Measurements from ENCODE around the gene SYP. TPM values are rescaled to one million over a fixed set of nuclear protein-coding genes. Genes with fewer than 3 reads are reported as not detected.
"Not testable (repeated sequence)": the region's sequence is repeated elsewhere in the genome, so short reads cannot be mapped to it uniquely, and the experiment has no call there.

SYP gene
- total RNA-seq, 8 experiments from 2014 or later, result 0.92 to 144 (median 71.8) TPM

GRCh38 chrX:49183701-49184281, 16.2 kb downstream of the SYP start:
- Histone ChIP-seq H3K27ac (peak overlapping the region in 1 of 2 donors; percentile 60), H3K4me1 (replicated peaks in 1 of 2) (peaks cover 21 to 26% of the 10 kb centered on the region in 2 donors), H3K4me3 (no peak overlapping the region)
- 82 to 100% methylated on average over 1 to 8 of the region's 18 CpGs; no CpG with 5 or more reads in 8 of the 10 experiments for WGBS, 10 experiments
- no peak for ATAC-seq (replicated peaks in 6 of 8)
- in situ Hi-C loops (cut with MboI; ENCODE audit: low pct_unique_long_range_greater_than_20kb in 2 of 9, low sequenced_read_pairs in 9 of 9, unreplicated experiment in 9 of 9), result no loop called here

GRCh38 chrX:49179358-49179757, 20.6 kb downstream of the SYP start:
- ATAC-seq (replicated peaks in 6 of 8), result no peak
- 40% methylated on average over 1 of the region's 2 CpGs; no CpG with 5 or more reads in 9 of the 10 experiments for WGBS, 10 experiments
- H3K4me3 ChIP-seq, result no peak overlapping the region
- no peak overlapping the region for H3K27ac ChIP-seq
- in situ Hi-C loops (cut with MboI; ENCODE audit: low pct_unique_long_range_greater_than_20kb in 2 of 9, low sequenced_read_pairs in 9 of 9, unreplicated experiment in 9 of 9), result no loop called here
- no peaks in the 10 kb centered on the region for H3K4me1 ChIP-seq (replicated peaks in 1 of 2)

GRCh38 chrX:49178537-49178936, 21.5 kb downstream of the SYP start:
- no peak overlapping the region for H3K27ac ChIP-seq
- ATAC-seq (replicated peaks in 6 of 8), result no peak
- no peak overlapping the region for H3K4me3 ChIP-seq
- in situ Hi-C loops (cut with MboI; ENCODE audit: low pct_unique_long_range_greater_than_20kb in 2 of 9, low sequenced_read_pairs in 9 of 9, unreplicated experiment in 9 of 9), result no loop called here
- no peaks in the 10 kb centered on the region for H3K4me1 ChIP-seq (replicated peaks in 1 of 2)
- no CpG with 5 or more reads among the region's 3 CpGs for WGBS, 10 experiments

GRCh38 chrX:49177873-49178480, 22.0 kb downstream of the SYP start:
- Histone ChIP-seq H3K27ac (no peak overlapping the region), H3K4me1 (replicated peaks in 1 of 2) (peaks cover 0 to 1% of the 10 kb centered on the region in 2 donors), H3K4me3 (no peak overlapping the region)
- WGBS, 10 experiments, result 65 to 100% (median 100%) methylated on average over 2 to 9 of the region's 23 CpGs; no CpG with 5 or more reads in 7 of the 10 experiments
- no peak for ATAC-seq (replicated peaks in 6 of 8)
- in situ Hi-C loops (cut with MboI; ENCODE audit: low pct_unique_long_range_greater_than_20kb in 2 of 9, low sequenced_read_pairs in 9 of 9, unreplicated experiment in 9 of 9), result no loop called here

GRCh38 chrX:49177338-49177833, 22.6 kb downstream of the SYP start:
- peak in 3 of 8 experiments; percentile 18 to 54 (median 53) for ATAC-seq (replicated peaks in 6 of 8)
- H3K27ac ChIP-seq, result no peak overlapping the region
- in situ Hi-C loops (cut with MboI; ENCODE audit: low pct_unique_long_range_greater_than_20kb in 2 of 9, low sequenced_read_pairs in 9 of 9, unreplicated experiment in 9 of 9), result no loop called here
- H3K4me3 ChIP-seq, result no peak overlapping the region
- H3K4me1 ChIP-seq (replicated peaks in 1 of 2), result peaks cover 0 to 5% of the 10 kb centered on the region in 2 donors
- WGBS, 10 experiments, result 57 to 100% methylated on average over 1 to 3 of the region's 4 CpGs; no CpG with 5 or more reads in 8 of the 10 experiments

- Histone ChIP-seq H3K27ac (no peak overlapping the region), H3K4me3 (no peak overlapping the region), H3K4me1 (replicated peaks in 1 of 2) (peaks cover 0 to 5% of the 10 kb centered on the region in 2 donors)
- no peak for ATAC-seq (replicated peaks in 6 of 8)
- 49 to 50% methylated on average over 2 to 4 of the region's 27 CpGs; no CpG with 5 or more reads in 8 of the 10 experiments for WGBS, 10 experiments
- in situ Hi-C loops (cut with MboI; ENCODE audit: low pct_unique_long_range_greater_than_20kb in 2 of 9, low sequenced_read_pairs in 9 of 9, unreplicated experiment in 9 of 9), result no loop called here
Observed at GRCh38 chrX:49176421-49177326, 23.3 kb downstream of the SYP start.

- H3K27ac ChIP-seq, result no peak overlapping the region
- WGBS, 10 experiments, result 100% methylated on average over 1 to 4 of the region's 43 CpGs; no CpG with 5 or more reads in 8 of the 10 experiments
- peaks cover 0 to 5% of the 10 kb centered on the region in 2 donors for H3K4me1 ChIP-seq (replicated peaks in 1 of 2)
- in situ Hi-C loops (cut with MboI; ENCODE audit: low pct_unique_long_range_greater_than_20kb in 2 of 9, low sequenced_read_pairs in 9 of 9, unreplicated experiment in 9 of 9), result no loop called here
- no peak overlapping the region for H3K4me3 ChIP-seq
- no peak for ATAC-seq (replicated peaks in 6 of 8)
Observed at GRCh38 chrX:49175435-49176274, 24.3 kb downstream of the SYP start.

GRCh38 chrX:49174723-49175122, 25.3 kb downstream of the SYP start:
- ATAC-seq (replicated peaks in 6 of 8), result no peak
- in situ Hi-C loops (cut with MboI; ENCODE audit: low pct_unique_long_range_greater_than_20kb in 2 of 9, low sequenced_read_pairs in 9 of 9, unreplicated experiment in 9 of 9), result no loop called here
- Histone ChIP-seq H3K4me1 (replicated peaks in 1 of 2) (peaks cover 0 to 5% of the 10 kb centered on the region in 2 donors), H3K4me3 (no peak overlapping the region), H3K27ac (no peak overlapping the region)
- 60 to 100% (median 80%) methylated on average over 1 to 3 of the region's 3 CpGs; no CpG with 5 or more reads in 6 of the 10 experiments for WGBS, 10 experiments

GRCh38 chrX:49173544-49173943, 26.4 kb downstream of the SYP start:
- in situ Hi-C loops (cut with MboI; ENCODE audit: low pct_unique_long_range_greater_than_20kb in 2 of 9, low sequenced_read_pairs in 9 of 9, unreplicated experiment in 9 of 9); H3K27ac ChIP-seq; ATAC-seq (replicated peaks in 6 of 8); H3K4me3 ChIP-seq; H3K4me1 ChIP-seq (replicated peaks in 1 of 2): not testable (repeated sequence)
- 56% methylated on average over 5 of the region's 8 CpGs; no CpG with 5 or more reads in 9 of the 10 experiments for WGBS, 10 experiments

GRCh38 chrX:49172280-49172780, 27.7 kb downstream of the SYP start:
- ATAC-seq (replicated peaks in 6 of 8), result peak; percentile 57 to 73 (median 66)
- Histone ChIP-seq H3K4me1 (replicated peaks in 1 of 2) (peaks cover 4 to 7% of the 10 kb centered on the region in 2 donors), H3K4me3 (peak overlapping the region; percentile 16 to 36 (median 25)), H3K27ac (no peak overlapping the region)
- in situ Hi-C loops (cut with MboI; ENCODE audit: low pct_unique_long_range_greater_than_20kb in 2 of 9, low sequenced_read_pairs in 9 of 9, unreplicated experiment in 9 of 9), result no loop called here
- 29% methylated on average over 5 of the region's 37 CpGs; no CpG with 5 or more reads in 9 of the 10 experiments for WGBS, 10 experiments

- H3K27ac ChIP-seq, result no peak within 1 kb of the TSS
- peaks cover 9 to 12% of the 10 kb centered on the region in 2 donors for H3K4me1 ChIP-seq (replicated peaks in 1 of 2)
- WGBS, 10 experiments, result 0 to 40% methylated on average over 1 to 2 of the region's 46 CpGs; no CpG with 5 or more reads in 8 of the 10 experiments
- ATAC-seq (replicated peaks in 6 of 8), result peak; percentile 36 to 80 (median 74)
- peak within 1 kb of the TSS; percentile 16 to 36 (median 25) for H3K4me3 ChIP-seq
- in situ Hi-C loops (cut with MboI; ENCODE audit: low pct_unique_long_range_greater_than_20kb in 2 of 9, low sequenced_read_pairs in 9 of 9, unreplicated experiment in 9 of 9), result no loop called here
Observed at GRCh38 chrX:49171752-49172279, 28.2 kb downstream of the SYP start, which contains the start of gene PLP2. Gene PLP2, plus strand, starts transcription at chrX:49171898. Its CDS starts 103 bp downstream, at chrX:49172001.

- no peak for ATAC-seq (replicated peaks in 6 of 8)
- Histone ChIP-seq H3K27ac (no peak overlapping the region), H3K4me1 (replicated peaks in 1 of 2) (peaks cover 20 to 23% of the 10 kb centered on the region in 2 donors), H3K4me3 (no peak overlapping the region)
- WGBS, 10 experiments, result 43 to 100% methylated on average over 1 to 2 of the region's 3 CpGs; no CpG with 5 or more reads in 8 of the 10 experiments
- in situ Hi-C loops (cut with MboI; ENCODE audit: low pct_unique_long_range_greater_than_20kb in 2 of 9, low sequenced_read_pairs in 9 of 9, unreplicated experiment in 9 of 9), result no loop called here
Observed at GRCh38 chrX:49167740-49168108, 32.3 kb downstream of the SYP start.
